Adrenal gland (tissue), 5 donors: ENCODE results near the gene LRRC28.

Experiments used
- POLR2A ChIP-seq, 2 donors: fragments of 450-650 bp; IDR thresholded peaks; one replicate each; pipeline ENCODE4 v1.6.1; 2017; ENCODE audit warnings: antibody characterized with exemption in 2 of 2, mild to moderate bottlenecking in 2 of 2, moderate library complexity in 1 of 2
- TF ChIP-seq, protein P1 (sequence below), 6 experiments: fragments of 450-650 bp in 4 of 6; fragments of 200-600 bp in 2 of 6; sonication (generic) in 1 of 6; IDR thresholded peaks; 1 replicate in 5 of 6; 2 replicates in 1 of 6; pipeline versions ENCODE4 v1.5.1 to v1.8.0; 2016 to 2021; ENCODE audit warnings: antibody characterized with exemption in 6 of 6, mild to moderate bottlenecking in 2 of 6, moderate library complexity in 1 of 6
- donor health status: DM: no; HTN: no; CAD: no.

GRCh38 chr15:99432271-99433025 is 181.2 kb downstream of the LRRC28 start:
- TF ChIP-seq, protein P1, sequence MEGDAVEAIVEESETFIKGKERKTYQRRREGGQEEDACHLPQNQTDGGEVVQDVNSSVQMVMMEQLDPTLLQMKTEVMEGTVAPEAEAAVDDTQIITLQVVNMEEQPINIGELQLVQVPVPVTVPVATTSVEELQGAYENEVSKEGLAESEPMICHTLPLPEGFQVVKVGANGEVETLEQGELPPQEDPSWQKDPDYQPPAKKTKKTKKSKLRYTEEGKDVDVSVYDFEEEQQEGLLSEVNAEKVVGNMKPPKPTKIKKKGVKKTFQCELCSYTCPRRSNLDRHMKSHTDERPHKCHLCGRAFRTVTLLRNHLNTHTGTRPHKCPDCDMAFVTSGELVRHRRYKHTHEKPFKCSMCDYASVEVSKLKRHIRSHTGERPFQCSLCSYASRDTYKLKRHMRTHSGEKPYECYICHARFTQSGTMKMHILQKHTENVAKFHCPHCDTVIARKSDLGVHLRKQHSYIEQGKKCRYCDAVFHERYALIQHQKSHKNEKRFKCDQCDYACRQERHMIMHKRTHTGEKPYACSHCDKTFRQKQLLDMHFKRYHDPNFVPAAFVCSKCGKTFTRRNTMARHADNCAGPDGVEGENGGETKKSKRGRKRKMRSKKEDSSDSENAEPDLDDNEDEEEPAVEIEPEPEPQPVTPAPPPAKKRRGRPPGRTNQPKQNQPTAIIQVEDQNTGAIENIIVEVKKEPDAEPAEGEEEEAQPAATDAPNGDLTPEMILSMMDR (IDR thresholded peaks at IDR 0.05) = no peak
- TF ChIP-seq POLR2A (IDR thresholded peaks at IDR 0.05) = no peak
